C4-2B (cell line): ENCODE results near the gene FZD10.

ENCODE experiments used
- H3K27ac ChIP-seq: fragments of 450-650 bp; 2 replicates; pipeline ENCODE4 v1.5.1; 2017
- ZFX ChIP-seq: fragments of 450-650 bp; IDR thresholded peaks from 2 replicates; pipeline ENCODE4 v1.6.1; 2017
- TF ChIP-seq, protein P1 (sequence below): fragments of 450-650 bp; conservative IDR thresholded peaks from 2 replicates; pipeline ENCODE4 v1.5.1; 2017; ENCODE audit warnings: mild to moderate bottlenecking

FZD10 gene

DNA sequence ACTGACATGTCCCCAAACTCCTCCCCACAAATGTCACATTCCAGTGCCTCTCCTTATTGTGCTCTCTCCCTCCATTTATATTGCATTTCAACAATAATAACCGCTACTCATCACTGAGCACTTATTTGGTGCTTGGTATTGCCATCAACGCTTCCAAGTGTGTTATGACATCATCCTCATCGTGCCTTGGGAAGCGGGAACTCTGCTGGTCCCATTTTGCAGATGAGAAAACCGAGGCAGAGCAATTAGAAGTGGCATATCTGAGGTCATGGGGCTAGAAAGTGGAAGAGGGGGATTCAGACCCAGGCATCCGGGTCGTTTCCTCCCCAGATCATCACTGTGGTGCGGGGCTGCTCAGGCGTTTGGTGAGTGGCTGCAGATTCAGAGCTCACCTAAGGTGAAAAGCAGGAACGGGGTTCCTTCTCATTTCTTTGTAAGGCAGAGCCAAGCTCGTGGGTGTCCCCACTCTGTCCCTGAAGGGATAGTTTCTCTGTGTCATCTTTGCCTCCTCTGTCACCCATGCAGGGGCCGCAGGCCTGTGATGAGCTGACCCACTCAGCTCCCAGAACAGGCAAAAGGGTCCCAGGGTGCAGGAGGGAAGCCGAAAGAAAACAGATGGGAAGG lies 5.5 kb upstream of the FZD10 start:
- H3K27ac ChIP-seq, result no peak overlapping the region
- TF ChIP-seq, protein P1, sequence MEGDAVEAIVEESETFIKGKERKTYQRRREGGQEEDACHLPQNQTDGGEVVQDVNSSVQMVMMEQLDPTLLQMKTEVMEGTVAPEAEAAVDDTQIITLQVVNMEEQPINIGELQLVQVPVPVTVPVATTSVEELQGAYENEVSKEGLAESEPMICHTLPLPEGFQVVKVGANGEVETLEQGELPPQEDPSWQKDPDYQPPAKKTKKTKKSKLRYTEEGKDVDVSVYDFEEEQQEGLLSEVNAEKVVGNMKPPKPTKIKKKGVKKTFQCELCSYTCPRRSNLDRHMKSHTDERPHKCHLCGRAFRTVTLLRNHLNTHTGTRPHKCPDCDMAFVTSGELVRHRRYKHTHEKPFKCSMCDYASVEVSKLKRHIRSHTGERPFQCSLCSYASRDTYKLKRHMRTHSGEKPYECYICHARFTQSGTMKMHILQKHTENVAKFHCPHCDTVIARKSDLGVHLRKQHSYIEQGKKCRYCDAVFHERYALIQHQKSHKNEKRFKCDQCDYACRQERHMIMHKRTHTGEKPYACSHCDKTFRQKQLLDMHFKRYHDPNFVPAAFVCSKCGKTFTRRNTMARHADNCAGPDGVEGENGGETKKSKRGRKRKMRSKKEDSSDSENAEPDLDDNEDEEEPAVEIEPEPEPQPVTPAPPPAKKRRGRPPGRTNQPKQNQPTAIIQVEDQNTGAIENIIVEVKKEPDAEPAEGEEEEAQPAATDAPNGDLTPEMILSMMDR, result no peak
- TF ChIP-seq ZFX, result no peak

DNA sequence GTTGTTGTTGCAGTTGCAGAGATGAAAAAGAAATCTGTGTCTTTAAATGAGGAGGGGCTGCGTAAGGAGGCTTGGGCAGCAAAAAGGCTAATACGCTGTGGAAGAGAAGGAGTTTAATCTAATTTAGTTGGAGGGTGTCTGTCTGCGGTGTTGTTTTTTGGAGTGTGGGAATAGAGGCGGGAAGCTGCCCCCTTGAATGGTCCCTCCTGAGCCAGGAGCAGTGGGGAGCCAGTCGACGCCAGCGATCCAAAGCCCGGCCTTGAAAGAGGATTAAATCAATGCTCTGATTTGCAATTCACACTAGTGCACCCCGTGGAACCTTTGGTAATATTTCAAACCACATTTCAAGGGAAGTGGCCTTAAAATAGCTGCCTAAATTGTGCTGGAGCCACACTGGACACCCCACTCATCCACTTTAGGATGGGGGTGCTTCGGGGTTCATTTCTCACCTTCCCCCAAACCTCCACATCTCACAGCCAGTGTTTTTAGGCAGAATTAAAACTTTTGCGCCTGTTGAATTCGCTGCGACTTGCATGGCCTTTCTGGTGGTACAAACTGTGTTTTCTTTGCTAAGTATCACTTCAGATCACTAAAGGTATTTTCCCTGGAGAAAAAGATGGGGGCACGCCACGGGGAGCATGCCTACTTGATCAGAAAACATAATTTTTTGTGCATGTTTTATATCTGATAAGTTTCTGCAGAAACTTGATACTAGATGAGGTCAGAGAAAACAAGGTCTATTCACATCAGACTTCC lies 4.1 kb upstream of the FZD10 start:
- TF ChIP-seq, protein P1, result no peak
- no peak for TF ChIP-seq ZFX
- no peak overlapping the region for H3K27ac ChIP-seq

DNA sequence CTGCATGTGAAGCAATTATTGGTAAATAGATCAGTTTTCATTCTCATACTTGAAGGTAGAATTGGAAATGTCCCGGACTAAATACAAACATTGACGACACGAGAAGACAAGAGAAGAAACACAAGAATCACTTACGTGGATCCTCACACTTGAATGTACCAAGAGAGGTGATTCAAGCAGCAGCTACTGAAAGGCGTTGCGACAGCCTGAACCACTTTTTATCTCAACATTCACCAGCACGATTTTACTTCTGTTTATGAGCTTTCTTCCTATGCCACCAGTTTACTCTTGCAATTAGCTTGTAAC lies 3.6 kb upstream of the FZD10 start:
- TF ChIP-seq ZFX, result no peak
- TF ChIP-seq, protein P1, result no peak
- no peak overlapping the region for H3K27ac ChIP-seq

DNA sequence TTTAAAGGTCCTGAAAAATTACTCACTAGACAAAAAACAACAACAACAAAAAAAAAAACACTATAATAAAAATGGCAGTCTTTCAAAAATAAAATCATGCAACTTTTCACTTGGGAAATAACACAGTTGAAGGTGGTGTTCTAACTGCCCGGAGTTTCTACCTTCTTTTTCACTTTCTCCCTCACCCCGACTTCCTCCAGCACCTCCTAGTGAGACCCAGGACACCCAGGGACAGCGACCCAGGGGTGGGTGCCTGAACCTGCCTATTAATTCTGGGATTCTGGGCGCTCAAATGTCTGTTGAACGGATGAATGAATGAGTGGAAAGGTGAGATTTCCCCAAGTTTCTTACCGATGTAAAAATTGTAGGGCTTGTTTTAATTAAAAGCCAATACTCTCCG lies 2.0 kb upstream of the FZD10 start:
- TF ChIP-seq, protein P1, result no peak
- TF ChIP-seq ZFX, result no peak
- H3K27ac ChIP-seq, result no peak overlapping the region

DNA sequence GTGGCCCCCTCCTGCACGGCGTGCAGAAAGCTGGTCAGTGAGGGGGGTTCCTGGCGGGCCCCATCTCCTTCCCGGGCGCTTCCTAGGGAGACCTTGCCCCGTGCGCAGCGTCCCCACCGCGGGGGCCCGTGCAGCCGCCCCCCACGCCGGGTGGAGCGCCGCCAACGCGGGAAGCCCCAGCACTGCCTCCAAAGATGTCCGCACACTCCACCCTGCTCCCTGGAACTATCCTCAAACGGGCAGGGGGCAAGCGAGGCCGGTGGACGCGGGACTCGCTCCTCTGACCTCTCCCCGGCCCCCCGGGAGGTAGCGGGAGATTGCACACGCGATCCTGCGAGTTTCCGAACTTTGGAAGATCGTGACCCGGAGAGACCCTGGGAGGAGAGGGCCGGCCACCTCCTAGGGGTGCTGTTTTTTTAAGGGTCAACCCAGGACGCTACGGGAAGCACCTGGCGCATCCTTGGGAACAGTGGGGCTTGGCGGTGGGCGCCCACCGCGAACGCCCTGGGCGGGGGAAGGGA lies 1.5 kb upstream of the FZD10 start:
- no peak overlapping the region for H3K27ac ChIP-seq
- TF ChIP-seq, protein P1, result no peak
- no peak for TF ChIP-seq ZFX

DNA sequence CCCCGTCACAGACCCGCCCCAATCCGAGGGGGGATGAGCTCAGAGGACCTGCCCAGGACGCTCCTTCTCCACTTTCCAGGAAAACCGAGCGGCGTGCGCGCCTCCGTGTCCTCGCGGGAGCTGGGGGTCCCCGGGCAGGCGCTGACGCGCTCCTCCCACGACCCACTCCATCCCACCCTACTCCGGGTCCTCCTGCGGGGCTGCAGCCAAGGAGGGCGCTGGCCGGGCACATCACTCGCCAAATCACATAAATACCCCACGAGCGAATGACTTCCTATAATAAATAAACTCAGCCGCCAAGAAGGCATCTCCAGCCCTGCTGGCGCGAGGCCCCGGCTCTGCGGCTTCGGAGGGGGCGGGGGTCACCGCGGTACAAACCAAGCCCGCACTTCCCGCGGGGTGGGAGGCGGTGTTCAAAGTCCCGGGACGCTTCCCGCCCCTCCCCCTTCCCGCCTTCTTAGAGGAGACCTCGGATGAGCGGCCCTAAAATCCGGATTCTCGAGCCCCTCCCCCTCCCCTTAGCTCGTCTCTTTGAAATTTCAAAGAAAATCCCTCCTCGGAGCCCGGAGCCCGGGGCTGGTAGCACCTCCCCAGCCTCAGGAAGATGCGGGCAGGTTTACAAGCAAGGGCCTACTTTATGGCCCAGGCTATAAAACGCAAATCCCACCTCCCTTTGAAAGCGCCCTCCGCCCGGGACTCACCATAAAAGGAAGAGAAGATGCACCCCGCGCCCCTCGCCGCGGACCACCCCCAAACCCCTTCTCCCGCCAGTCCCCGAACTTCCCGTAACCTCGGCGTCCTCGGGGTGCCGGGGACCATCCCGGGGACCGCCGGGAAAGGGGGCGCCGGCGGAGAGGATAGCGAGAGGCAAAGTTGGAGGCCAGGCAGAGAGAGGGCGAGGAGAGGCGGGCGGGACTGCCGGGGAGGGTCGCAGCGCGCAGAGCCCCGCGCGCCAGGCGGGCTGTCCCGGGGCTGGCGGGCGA lies 712 bp upstream of the FZD10 start:
- no peak for TF ChIP-seq ZFX
- TF ChIP-seq, protein P1, result no peak
- H3K27ac ChIP-seq, result no peak overlapping the region
